HepG2 (cell line): ENCODE measurements around the gene PBX1. TPM values are rescaled to one million over a fixed set of nuclear protein-coding genes. Genes with fewer than 3 reads are reported as not detected.

ENCODE experiments used
- ATAC-seq: fragments of 200-7000 bp; cut with Tn5 transposase; 3 replicates; pipeline ENCODE4 v1.9.1; 2020; ENCODE audit warnings: mild to moderate bottlenecking, moderate library complexity
- BruUV-seq: library from RNA; stranded (reverse); fragments of 400-500 nt; replicated peaks from 2 replicates; lab custom pipeline; 2021; lab: Mats Ljungman, UMichigan
- CTCF ChIA-PET: fragments of 300-600 bp; formaldehyde crosslinking; extraction: SDS; loops from one replicate; lab custom pipeline; 2021; ENCODE audit warnings: low total read pairs, inconsistent platforms, low intra/inter-chr PET ratio; lab: Yijun Ruan, JAX
- POLR2A ChIA-PET: fragments of 350-600 bp; sonication (Branson Sonifier 250); formaldehyde crosslinking; loops from one replicate; lab custom pipeline; 2020; ENCODE audit warnings: antibody characterized with exemption, inconsistent platforms; lab: Yijun Ruan, JAX
- DNase-seq: peaks from one replicate; pipeline ENCODE4 v3.0.0-alpha.2; 2015; ENCODE audit warnings: low spot score
- FAIRE-seq: peaks from 3 replicates; lab custom pipeline; 2011; peaks lifted over from hg19 to GRCh38; lab: Jason Lieb, UNC
- H2AFZ ChIP-seq: one replicate; pipeline ENCODE4 v1.6.1; 2011; ENCODE audit warnings: low read length, inconsistent platforms
- H3K27ac ChIP-seq: fragments of 300-600 bp; 3 replicates; pipeline ENCODE4 v1.8.0; 2011; ENCODE audit warnings: mixed run types, mild to moderate bottlenecking, mixed read lengths, low read length, inconsistent platforms; ENCODE audit not compliant: insufficient read depth; ENCODE audit errors: extremely low read length
- H3K27me3 ChIP-seq, 2 experiments: fragments of 200-600 bp in 1 of 2; 2 replicates in 1 of 2; 3 replicates in 1 of 2; pipeline versions ENCODE4 v1.6.0 to v1.8.0; 2011; ENCODE audit warnings: low read length in 2 of 2, mild to moderate bottlenecking in 2 of 2, moderate library complexity in 2 of 2, inconsistent platforms in 1 of 2; ENCODE audit not compliant: insufficient read depth in 2 of 2, control insufficient read depth in 1 of 2
- H3K36me3 ChIP-seq, 2 experiments: fragments of 200-600 bp in 1 of 2; replicated peaks in 1 of 2; 2 replicates in 1 of 2; 3 replicates in 1 of 2; pipeline versions ENCODE4 v1.5.1 to v1.8.0; 2011; ENCODE audit warnings: low read length in 2 of 2, inconsistent platforms in 1 of 2; ENCODE audit not compliant: insufficient read depth in 2 of 2, control insufficient read depth in 1 of 2
- H3K4me1 ChIP-seq: 2 replicates; pipeline ENCODE4 v1.5.1; 2012; ENCODE audit warnings: low read length, inconsistent platforms; ENCODE audit not compliant: insufficient read depth
- H3K4me2 ChIP-seq: 2 replicates; pipeline ENCODE4 v1.6.0; 2011; ENCODE audit warnings: low read depth, low read length, inconsistent platforms
- H3K4me3 ChIP-seq, 3 experiments: fragments of 200-600 bp in 1 of 3; sonication (generic), shearing (Covaris generic) in 1 of 3; replicated peaks in 1 of 3; 2 replicates each; pipeline ENCODE4 v1.5.1; 2011 to 2016; ENCODE audit warnings: low read length in 3 of 3, inconsistent platforms in 2 of 3, low read depth in 2 of 3, mild to moderate bottlenecking in 2 of 3, control low read depth in 1 of 3, mixed read lengths in 1 of 3; ENCODE audit not compliant: insufficient read depth in 1 of 3
- H3K79me2 ChIP-seq: one replicate; pipeline ENCODE4 v1.6.1; 2011; ENCODE audit warnings: low read length, inconsistent platforms; ENCODE audit not compliant: insufficient read depth
- H3K9ac ChIP-seq: 2 replicates; pipeline ENCODE4 v1.6.0; 2011; ENCODE audit warnings: mild to moderate bottlenecking, low read depth, low read length, inconsistent platforms; ENCODE audit not compliant: insufficient read depth
- H3K9me3 ChIP-seq: 2 replicates; pipeline ENCODE4 v1.5.1; 2012; ENCODE audit warnings: mild to moderate bottlenecking, low read length
- H4K20me1 ChIP-seq: 2 replicates; pipeline ENCODE4 v1.6.0; 2011; ENCODE audit warnings: inconsistent platforms, mild to moderate bottlenecking, low read length, moderate library complexity; ENCODE audit not compliant: insufficient read depth
- BRD4 ChIP-seq: sonication (generic); formaldehyde crosslinking; IDR thresholded peaks from 2 replicates; pipeline ENCODE4 v1.4.0; 2020; ENCODE audit warnings: missing genetic modification reagents
- HHEX ChIP-seq: IDR thresholded peaks from 2 replicates; pipeline ENCODE4 v1.6.1; 2016; ENCODE audit warnings: control low read depth
- RERE ChIP-seq: IDR thresholded peaks from 2 replicates; pipeline ENCODE4 v1.6.1; 2016; ENCODE audit warnings: low read depth, missing genetic modification reagents, missing compliant biosample characterization
- SIX1 ChIP-seq: sonication (generic); formaldehyde crosslinking; IDR thresholded peaks from 2 replicates; pipeline ENCODE4 v1.4.0; 2020; ENCODE audit warnings: missing genetic modification reagents, borderline replicate concordance
- SKI ChIP-seq: fragments of 450-650 bp; IDR thresholded peaks from one replicate; pipeline ENCODE4 v1.6.1; 2018; ENCODE audit warnings: mild to moderate bottlenecking; ENCODE audit not compliant: partially characterized antibody
- STAT5B ChIP-seq: sonication (generic); formaldehyde crosslinking; IDR thresholded peaks from 2 replicates; pipeline ENCODE4 v1.4.0; 2020; ENCODE audit warnings: missing genetic modification reagents
- ZNF691 ChIP-seq: sonication (generic); formaldehyde crosslinking; IDR thresholded peaks from 2 replicates; pipeline ENCODE4 v1.4.0; 2020; ENCODE audit warnings: missing genetic modification reagents, low read depth, mild to moderate bottlenecking, borderline replicate concordance
- WGBS: methylation state at CpG from one replicate; pipeline ENCODE4 v1.1.6; 2017; ENCODE audit warnings: low lambda C conversion rate; 5-methylcytosine and 5-hydroxymethylcytosine counted together
- in situ Hi-C: cut with HindIII; loops from 2 replicates; pipeline ENCODE4 v1.10.0; 2017; ENCODE audit warnings: low pct_unique_long_range_greater_than_20kb; ENCODE audit not compliant: extremely low pct_ligation_motif_present
- intact Hi-C: fragments of 100-400 bp; cut with micrococcal nuclease; formaldehyde crosslinking; loops from one replicate; pipeline ENCODE4 v1.10.0; 2022; ENCODE audit not compliant: unreplicated experiment
- polyA plus RNA-seq, 8 experiments: library from polyadenylated mRNA; depleted of rRNA in 3 of 8; stranded (reverse) in 7 of 8; unstranded in 1 of 8; fragments of >200 nt; fragmentation: Illumina TruSeq in 4 of 8; extraction: Trizol in 4 of 8; gene quantifications; 2 replicates each; pipeline versions ENCODE4 v1.2.1 to v1.2.3, GENCODE V29; 2011 to 2016; ENCODE audit warnings: low read depth in 4 of 8, missing spikeins in 1 of 8, mixed read lengths in 1 of 8; ENCODE audit not compliant: insufficient read depth in 1 of 8
- total RNA-seq, 5 experiments: library from RNA; depleted of rRNA; stranded (reverse); fragments of >200 nt; fragmentation: Illumina TruSeq; extraction: Trizol; gene quantifications; 2 replicates each; pipeline ENCODE4 v1.2.3, GENCODE V29; 2016; ENCODE audit warnings: low read depth in 1 of 5

Gene PBX1
- total and polyA plus RNA-seq, 2 of the 13 experiments (the other 11 are each of a cell fraction or from before 2014, with no cell fraction given): 0.24 TPM; not detected in 1

GRCh38 chr1:164830628-164831027 lies 271.6 kb downstream of the PBX1 start (continued):
- TF ChIP-seq RERE (CRISPR knock-in tag): no peak

GRCh38 chr1:164834641-164835040 lies 275.7 kb downstream of the PBX1 start:
- BruUV-seq: no TSS peak
- FAIRE-seq (no peak), DNase-seq (no peak), ATAC-seq (no peak)
- Histone ChIP-seq H4K20me1 (no peaks in the 10 kb centered on the region), H3K36me3 (no peaks in the 10 kb centered on the region), H3K9me3 (no peaks in the 10 kb centered on the region), H2AFZ (no peak overlapping the region), H3K4me2 (no peak overlapping the region), H3K4me1 (no peaks in the 10 kb centered on the region), H3K9ac (no peak overlapping the region), H3K27ac (no peak overlapping the region), H3K79me2 (no peaks in the 10 kb centered on the region), H3K4me3 (no peak overlapping the region), H3K27me3 (no peaks in the 10 kb centered on the region)
- ChIA-PET POLR2A (no interaction called here), CTCF (no interaction called here)
- WGBS: 0% methylated on average over 1 of the region's 1 CpG
- intact Hi-C loops: no loop called here
- in situ Hi-C loops: no loop called here
- TF ChIP-seq HHEX (CRISPR knock-in tag) (no peak), STAT5B (no peak), SIX1 (CRISPR knock-in tag) (no peak), SKI (no peak), ZNF691 (no peak), RERE (CRISPR knock-in tag) (no peak), BRD4 (CRISPR knock-in tag) (no peak)
